GM18858 (cell line): Measurements from ENCODE around the gene ARHGEF33.

ENCODE experiments used
- ATAC-seq: cut with Tn5 transposase; IDR thresholded peaks from one replicate; pipeline ENCODE4 v1.9.1; 2021; ENCODE audit not compliant: unreplicated experiment

Gene ARHGEF33

DNA sequence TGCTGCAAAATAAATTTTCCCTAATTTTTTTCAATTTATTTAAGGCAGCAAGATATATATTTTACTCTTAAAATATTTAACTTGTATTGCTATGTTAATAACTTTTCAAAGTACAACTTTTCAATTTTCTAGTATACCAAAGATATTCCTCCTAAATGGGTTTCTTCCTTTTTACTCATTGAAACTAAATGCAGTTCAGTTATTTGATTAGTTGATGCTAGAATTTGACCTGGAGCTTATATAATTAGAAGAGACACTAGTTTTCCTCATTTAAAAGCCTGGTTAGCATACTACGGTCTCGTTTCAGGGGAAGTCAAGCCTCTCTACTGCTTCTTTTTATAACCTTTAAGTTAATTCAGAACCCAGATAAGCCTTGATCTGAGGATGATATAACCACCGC, at the start of gene ARHGEF33:
TSS of gene ARHGEF33 (plus strand) at position 301 of the 400 bp plus-strand sequence. CDS start 29,573 bp downstream, outside the sequence.
- ATAC-seq: no peak

GRCh38 chr2:38850045-38850444, 39.6 kb upstream of the ARHGEF33 start:
- ATAC-seq: peak; percentile 95

- no peak for ATAC-seq
These were observed 33.5 kb upstream of the ARHGEF33 start for GRCh38 chr2:38856165-38856564.

GRCh38 chr2:38862476-38862875, 27.2 kb upstream of the ARHGEF33 start:
- ATAC-seq: no peak

GRCh38 chr2:38863061-38863695, 26.5 kb upstream of the ARHGEF33 start:
- no peak for ATAC-seq

GRCh38 chr2:38866773-38867443, 22.8 kb upstream of the ARHGEF33 start:
- ATAC-seq: no peak

DNA sequence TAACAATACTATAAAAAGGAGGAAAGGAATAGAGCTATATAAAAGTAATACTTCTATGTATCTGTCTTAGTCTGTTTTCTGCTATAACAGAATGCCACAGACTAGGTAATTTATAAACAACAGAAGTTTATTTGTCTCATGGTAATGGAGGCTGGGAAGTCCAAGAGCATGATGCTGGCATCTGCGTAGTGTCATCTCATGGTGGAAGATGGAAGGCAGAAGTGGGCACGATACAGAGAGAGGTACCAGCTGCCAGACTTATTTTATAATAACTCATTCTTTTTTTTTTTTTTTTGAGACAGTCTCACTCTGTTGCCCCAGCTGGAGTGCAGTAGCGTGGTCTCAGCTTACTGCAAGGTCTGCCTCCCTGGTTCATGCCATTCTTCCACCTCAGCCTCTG, 18.2 kb upstream of the ARHGEF33 start:
- ATAC-seq: no peak

DNA sequence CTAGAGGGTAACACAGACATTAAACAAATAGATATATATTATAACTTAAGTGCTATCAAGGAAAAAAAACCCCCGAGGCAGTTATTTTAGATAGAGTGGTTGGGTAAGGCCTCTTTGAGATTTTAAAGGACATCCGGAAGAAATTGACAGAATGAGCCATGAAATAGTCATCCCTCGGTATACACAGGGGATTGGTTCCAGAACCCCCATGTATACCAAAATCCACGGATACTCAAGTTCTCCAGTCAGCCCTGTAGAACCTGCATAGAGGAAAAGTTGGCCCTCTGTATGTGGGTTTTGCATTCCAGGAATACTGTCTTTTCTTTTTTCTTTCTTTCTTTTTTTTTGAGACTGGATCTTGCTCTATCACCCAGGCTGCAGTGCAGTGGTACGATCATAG, 15.9 kb upstream of the ARHGEF33 start:
- no peak for ATAC-seq

DNA sequence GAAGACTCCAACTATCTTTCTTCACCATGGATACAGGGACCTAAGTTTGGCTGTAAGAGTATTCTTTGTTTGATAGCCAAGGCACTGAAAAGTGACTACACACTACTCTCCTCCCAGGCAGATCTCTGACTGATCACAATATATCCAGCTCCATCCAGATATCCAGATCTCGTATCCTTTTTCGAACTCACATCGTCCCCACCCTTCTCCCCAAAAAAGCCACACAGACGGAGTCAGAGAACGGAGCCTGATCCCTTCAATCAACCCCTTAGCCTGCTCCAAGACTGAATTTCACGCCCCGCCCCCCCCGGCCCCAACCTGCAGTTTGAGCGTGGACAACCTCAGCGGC, 14.5 kb upstream of the ARHGEF33 start:
- ATAC-seq: no peak

DNA sequence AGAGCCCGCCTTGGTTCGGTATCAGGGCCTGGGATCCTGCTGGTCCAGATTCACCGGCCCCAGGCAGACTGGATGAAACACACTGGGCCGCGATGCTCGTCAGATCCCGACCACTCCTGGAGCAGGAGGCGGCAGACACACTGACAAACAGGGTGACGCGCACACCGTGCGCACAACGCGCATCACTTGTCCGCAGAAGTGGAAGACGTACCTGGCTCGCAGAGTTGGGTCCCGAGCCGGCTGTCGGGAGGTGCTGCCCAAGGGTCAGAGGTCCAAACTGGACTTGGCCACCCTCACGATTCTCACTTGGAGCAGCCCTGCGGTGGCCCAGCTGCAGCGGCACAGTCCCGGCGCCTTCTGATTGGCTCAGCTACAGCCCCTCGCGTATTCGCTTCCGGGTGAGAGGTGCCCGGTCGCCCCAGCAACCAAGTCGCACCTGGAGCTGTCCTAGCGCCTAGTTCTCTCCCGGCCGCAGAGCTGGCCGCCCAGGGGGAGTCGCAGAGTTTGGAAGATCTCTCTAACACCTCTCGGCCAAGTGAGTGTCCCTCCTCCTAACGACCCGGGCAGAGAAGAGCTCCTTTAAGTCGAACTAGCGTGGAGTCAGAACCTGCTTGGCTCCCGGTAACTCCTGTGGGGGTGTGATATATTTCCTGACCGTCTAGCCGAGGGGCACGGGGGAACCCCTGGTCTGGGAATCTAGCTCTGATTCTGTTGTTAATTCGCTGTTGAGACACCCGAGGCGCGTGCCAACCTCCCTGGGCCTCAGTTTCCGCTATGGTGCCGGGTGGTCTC, 13.9 kb upstream of the ARHGEF33 start, which contains the start of the genes DHX57 and MORN2:
TSS of gene DHX57 (minus strand) at position 359 of the 792 bp plus-strand sequence. CDS start 7,529 bp downstream, outside the sequence.
TSS of gene MORN2 (plus strand) at position 401 of the 792 bp plus-strand sequence.
- peak; percentile 97 for ATAC-seq

- no peak for ATAC-seq
These were observed 13.3 kb upstream of the ARHGEF33 start for GRCh38 chr2:38876407-38876806.

DNA sequence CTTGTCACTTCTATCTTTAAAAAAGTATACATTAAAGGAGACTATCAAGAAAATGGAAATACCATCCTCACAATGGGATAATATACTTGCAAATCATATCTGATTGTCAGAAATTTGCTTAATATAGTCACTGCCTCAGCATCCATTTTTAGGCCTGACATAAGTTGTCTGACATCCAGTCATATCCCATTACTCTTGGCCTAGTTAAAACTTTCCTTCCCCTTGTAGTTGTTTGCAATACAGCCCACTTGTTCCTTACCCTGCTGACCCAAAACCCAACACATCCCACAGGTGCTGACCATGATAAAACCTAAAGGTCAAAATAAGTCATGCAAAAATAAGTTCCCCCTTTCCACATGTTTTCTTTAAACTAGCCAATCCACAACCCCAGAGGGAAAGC, 3.6 kb upstream of the ARHGEF33 start:
- ATAC-seq: no peak

GRCh38 chr2:38887347-38887746, 2.3 kb upstream of the ARHGEF33 start:
- ATAC-seq: no peak

DNA sequence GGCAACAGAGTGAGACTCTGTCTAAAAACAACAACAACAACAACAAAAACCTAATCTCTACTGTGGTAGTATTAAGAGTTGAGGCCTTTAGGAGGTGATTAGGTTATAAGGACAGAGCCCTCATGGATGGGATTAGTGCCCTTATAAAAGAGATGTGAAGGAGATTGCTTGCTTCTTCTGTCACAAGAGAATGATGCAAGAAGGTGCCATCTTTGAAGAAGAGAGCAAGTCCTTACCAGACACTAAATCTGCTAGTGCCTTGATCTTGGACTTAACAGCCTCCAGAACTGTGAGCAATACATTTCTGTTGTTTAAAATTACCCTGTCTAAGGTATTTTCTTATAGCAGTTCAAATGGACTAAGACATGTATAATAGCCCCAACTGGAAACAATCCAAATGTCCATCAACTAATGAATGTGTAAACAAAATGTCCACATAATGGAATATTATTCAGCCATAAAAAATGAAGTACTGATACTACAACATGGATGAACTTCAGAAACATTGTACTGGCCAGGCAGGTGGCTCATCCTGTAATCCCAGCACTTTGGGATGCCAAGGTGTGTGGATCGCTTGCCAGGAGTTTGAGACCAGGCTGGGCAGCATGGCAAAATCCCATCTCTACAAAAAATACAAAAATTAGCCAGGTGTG, 1.6 kb upstream of the ARHGEF33 start:
- ATAC-seq: no peak

GRCh38 chr2:38889045-38889444, 630 bp upstream of the ARHGEF33 start:
- ATAC-seq: no peak

DNA sequence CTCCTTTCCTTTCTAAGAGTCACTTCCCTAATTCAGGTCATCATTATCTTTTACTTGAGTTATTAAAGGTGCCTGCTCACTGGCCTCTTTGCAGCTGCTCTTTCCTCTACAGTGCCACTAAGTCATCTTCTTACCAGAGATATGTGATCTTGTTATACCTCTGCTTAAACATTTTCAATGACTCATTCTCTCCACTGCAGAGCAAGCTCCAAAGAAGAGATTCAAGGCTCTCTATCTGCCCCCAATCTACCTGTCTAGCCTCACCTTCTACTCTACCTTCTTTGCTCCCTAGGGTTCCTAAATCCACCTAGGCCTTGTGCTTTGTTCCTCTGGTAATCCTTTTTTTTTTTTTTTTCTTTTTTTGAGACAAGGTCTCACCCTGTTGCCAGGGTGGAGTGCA, 3.1 kb downstream of the ARHGEF33 start:
- ATAC-seq: no peak

GRCh38 chr2:38898256-38898655, 8.6 kb downstream of the ARHGEF33 start:
- ATAC-seq: no peak

- ATAC-seq: no peak
These were observed 11.1 kb downstream of the ARHGEF33 start for GRCh38 chr2:38900726-38901125.

- ATAC-seq: no peak
These were observed 15.6 kb downstream of the ARHGEF33 start for GRCh38 chr2:38905251-38905650.

GRCh38 chr2:38907242-38907641, 17.6 kb downstream of the ARHGEF33 start:
- ATAC-seq: no peak
